NK-92 (cell line): ENCODE results near the gene PLEKHG1.

ENCODE experiments used
- DNase-seq: peaks from one replicate; lab custom pipeline; 2025; ENCODE audit not compliant: unreplicated experiment; lab: John Stamatoyannopoulos, UW

The PLEKHG1 gene

DNA sequence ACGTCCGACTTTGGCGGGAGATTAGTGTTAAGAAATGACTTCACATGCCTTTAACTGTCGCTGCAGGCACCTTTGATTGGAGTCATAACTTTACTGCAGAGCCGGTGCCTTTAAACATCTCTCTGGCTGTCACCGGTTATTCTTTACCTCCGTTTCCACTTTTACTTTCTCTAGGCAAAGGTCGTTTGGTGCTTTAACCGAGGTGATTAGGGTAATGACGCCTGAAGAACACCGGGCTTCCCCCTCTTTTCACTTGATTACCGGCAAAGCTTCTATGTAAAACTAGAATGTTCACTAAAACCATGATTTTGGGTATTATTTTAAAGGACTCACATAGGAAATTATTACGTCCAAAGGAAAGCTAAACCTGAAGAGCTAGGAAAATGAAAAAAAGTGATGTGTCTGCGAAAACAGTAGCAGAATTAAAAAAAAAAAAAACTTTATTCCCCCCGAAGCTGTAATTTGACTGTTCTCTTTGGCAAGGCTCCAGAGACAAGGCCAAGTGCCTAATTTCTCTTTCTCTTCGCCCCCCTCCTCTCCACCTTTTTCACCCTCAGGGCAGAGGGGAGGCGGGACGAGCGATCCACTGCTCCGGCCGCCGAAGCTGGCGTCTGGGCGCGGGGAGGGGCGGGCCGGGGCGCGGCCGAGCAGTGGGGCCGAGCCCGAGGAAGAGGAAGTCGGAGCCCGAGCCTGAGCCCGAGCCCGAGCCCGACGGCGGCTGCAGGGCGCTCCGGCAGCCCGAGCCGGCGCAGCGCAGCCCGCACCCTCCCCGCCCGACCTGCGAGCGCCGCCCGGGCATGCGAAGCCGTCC, at the start of gene PLEKHG1:
Gene PLEKHG1, plus strand, starts transcription at position 687 of the 811 bp plus-strand sequence. CDS start 133,797 bp downstream, outside the sequence.
- no peak for DNase-seq

DNA sequence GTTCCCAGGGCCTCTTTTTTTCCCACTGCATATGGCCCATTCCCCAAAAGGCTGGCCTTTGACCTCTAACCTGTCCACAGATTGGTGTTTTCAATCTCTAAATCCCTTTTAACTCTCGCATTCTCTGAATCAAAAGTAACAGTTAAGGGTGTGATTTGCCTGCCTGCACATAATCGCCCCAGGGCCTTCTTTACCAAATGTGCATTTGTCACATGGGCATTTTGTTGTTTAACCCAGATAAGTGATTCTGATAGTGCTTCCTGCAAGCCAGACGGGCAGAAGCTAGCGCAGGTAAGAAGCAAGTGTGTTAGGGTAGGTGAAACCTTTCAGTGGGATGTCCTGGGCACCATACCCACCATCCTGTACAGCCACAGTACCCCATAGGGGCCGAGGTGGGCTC, 49.4 kb upstream of the PLEKHG1 start:
- no peak for DNase-seq

DNA sequence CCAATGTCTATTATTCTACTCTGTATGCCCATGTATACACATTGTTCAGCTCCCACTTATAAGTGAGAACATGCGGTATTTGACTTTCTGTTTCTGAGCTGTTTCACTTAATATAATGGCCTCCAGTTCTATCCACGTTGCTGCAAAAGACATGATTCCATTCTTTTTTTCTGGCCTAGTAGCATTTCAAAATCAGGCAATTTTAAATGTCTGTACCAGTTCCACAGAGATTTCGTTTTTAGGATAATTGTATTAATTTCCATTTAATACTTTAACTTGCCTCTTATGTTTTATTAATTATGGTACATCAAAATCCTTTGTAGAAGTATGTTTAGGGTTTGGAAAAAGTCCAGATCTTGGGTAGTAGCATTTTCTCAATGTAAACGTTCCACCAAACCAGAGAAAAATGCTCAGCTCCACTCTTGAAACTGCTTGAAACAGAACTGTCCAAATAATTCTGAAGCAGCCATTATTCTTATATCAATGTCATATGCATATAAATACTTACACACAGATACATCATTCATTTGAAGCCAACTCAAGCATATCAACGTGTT, 42.6 kb upstream of the PLEKHG1 start:
- no peak for DNase-seq

DNA sequence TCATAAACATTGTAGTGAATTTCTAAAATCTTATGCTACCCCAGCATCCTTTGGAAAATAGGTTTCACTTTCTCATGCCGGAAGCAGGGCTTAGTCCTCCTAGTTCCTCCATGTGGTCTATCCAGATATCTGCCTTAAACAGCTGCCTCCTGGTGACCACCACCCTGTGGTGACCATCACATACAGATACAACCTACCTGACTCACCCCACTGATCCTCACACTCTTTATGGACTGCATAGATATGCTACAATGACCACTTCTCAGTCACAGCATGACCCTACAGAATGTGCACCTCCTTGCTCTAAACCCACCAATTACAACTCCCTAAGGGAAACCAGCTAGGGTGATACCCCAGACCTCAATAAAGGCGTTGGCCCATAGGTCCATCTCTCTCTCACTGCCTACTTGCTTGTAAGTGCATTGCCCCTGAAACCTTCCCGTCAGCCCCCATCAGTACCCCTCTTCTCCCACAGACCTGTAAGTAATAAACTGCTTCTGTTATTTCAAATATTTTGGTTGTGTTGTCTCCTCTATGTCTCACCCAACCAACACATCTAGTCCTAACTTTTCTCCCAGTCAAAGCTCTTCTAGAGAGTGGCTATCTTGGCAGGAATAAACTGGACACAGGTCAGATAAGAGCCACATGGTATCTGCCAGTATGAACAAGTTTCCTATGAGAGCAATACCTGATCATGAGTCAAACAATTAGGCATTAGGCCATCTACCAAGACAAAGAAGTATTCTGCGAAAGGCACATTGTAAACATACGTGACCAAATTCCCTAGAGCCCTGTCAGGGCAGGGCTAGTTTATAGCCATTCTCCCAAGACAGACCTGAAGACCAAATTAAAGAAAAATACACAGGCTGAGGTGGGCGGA, 39.4 kb upstream of the PLEKHG1 start:
- DNase-seq = no peak

- DNase-seq = no peak
These were observed 38.8 kb upstream of the PLEKHG1 start for GRCh38 chr6:150560884-150561219.

GRCh38 chr6:150565945-150566344, 33.7 kb upstream of the PLEKHG1 start:
- DNase-seq = no peak

DNA sequence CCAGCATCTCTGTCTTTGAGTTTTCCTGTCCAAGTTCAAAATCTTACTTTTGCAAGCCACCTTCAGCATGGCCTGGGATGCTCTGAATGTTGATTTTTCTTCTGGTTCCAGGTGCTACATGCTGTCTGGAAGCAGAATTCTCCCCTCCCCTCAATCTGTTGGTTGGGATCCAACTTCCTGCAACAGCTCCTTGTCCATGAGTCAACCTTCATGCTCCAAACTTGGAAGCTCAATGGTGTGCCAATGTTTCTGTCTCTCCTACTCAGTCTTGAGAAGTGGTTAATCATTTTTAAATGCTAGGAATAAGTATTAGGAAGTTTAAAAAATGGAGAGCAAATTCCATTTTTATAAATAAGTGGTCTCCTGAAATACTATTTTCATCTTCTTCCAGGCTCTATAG, 33.2 kb upstream of the PLEKHG1 start:
- DNase-seq = no peak

DNA sequence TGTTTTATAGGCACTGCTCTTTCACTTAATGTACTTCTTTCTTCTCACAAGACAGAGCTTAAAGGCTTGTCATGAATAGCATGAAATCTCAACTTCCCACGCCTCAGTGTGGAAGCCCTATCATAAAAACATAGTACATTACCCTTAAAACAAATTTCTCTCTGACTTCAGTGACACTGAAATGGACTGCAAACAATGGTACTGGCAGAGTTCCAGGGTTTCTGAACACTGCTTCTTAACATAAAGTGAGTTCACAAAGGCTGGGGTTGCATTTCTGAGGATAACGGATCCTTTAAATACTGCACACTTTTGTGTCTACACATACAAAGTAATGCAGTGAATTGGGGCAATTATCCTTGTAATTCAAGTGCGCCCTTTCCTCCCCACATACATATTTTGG, 32.3 kb upstream of the PLEKHG1 start:
- DNase-seq = no peak

DNA sequence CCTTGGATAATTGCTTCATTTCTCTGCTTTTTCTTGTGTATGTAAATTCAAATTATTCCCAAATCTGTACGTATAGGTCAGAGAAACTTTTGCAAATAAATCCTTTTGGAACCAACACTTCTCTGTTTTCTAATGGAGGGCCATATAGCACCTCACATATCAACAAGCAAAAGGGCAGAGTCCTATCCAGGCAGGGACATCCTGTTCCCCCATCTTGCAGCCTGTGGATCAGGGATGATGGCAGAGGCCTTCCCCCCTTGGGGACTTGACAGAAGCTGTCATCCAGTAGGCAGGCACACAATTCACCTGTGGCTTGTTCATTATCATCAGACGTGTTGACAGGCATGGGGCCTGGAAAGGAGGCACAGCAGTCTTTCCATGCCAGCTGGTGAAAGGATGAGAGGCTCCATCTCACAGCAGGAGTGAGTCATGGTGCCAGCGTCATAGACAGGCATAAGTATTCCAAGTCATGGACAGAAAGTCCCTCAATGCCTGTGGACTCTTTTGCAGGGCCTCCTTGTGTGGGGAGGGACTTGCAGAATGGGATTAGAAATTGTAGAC, 31.8 kb upstream of the PLEKHG1 start:
- DNase-seq = no peak

DNA sequence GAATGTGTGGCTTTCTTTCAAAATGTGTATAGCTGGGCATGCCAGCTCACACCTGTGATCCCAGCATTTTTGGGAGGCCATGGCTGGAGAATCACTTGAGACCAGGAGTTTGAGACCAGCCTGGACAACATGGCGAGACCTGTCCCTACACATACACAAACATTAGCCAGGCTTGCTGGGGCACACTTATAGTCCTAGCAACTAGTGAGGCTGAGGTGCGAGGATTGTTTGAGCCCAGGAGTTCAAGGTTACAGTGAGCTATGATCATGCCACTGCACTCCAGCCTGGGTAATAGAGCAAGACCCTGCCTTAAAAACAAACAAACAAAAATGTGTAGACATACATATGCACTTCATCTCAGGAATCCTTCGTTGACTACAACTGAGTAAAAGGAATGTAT, 31.1 kb upstream of the PLEKHG1 start:
- no peak for DNase-seq

DNA sequence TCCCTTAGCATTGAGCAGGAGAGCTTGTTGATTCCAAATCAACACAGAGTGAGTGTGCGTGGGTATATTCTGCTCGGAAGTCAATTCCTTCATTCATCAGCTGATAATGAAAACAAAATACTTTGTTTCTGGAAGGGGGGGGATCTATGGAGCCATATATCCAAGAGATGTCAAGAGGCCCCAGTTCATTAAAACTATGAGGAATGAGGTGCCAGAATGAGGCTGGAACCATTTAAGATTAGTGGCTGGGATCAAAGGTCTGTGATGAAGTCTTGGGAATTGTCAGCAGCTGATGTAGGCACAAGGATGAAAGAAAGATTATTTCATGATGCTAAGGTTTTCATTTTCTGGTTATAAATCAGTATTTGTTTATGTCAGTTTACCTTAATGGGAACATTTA, 30.5 kb upstream of the PLEKHG1 start:
- no peak for DNase-seq

DNA sequence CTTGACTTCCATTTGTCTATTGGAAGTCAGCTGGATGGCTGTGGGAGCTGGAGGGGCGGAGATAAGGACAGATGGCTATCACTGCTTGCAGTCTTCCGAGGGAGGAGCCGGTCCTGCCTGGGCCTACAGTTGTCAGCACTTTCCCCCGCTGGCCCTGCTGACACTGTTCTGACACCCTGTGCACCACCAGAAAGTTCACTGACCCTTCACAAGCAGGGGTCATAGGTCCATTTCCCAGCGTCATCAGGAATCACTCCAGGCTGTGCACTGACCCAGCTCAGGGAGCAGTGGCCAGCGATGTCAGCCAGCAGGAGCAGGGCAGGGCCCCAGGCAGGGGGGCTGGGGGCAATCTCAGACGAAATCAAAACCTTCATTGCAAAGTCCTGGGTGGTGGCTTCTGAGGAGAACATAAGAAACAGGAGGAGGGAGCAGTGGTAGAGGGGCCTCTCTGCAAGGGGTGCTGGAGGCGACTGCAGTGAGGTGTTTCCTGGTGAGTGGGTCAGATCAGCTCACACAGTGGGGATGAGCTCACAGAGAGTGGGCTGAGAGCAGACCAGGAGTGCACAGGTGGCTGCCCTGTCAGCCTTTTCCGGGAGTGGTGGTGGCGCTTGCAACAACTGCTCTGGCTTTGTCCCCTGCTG, 26.5 kb upstream of the PLEKHG1 start:
- no peak for DNase-seq

GRCh38 chr6:150575836-150576235, 23.8 kb upstream of the PLEKHG1 start:
- no peak for DNase-seq

GRCh38 chr6:150576651-150577226, 22.9 kb upstream of the PLEKHG1 start:
- no peak for DNase-seq

DNA sequence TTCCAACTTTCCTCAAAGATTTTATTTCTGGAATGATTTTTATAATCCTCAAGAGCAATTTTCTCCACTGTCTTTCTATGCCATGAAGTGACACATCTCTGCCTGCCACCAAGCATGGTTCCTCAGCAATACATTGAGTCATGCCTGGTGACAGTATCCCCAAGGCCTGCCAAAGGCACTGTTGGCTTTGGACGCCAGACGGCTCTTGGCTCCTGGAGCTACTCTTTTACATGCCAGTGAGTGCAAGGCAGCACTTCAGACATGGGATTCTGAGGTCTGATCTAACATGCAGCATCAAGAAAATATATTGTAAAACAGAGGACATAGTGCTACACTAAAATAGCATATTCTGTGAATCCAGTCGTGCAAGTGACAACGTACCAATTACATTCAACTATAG, 20.1 kb upstream of the PLEKHG1 start:
- no peak for DNase-seq

- DNase-seq = no peak
These were observed 19.2 kb upstream of the PLEKHG1 start for GRCh38 chr6:150580489-150580888.

- no peak for DNase-seq
These were observed 15.6 kb upstream of the PLEKHG1 start for GRCh38 chr6:150584065-150584464.

GRCh38 chr6:150584596-150584995, 15.1 kb upstream of the PLEKHG1 start:
- DNase-seq = no peak

GRCh38 chr6:150586850-150587359, 12.8 kb upstream of the PLEKHG1 start:
- DNase-seq = no peak

- no peak for DNase-seq
These were observed 12.0 kb upstream of the PLEKHG1 start for GRCh38 chr6:150587637-150588036.
